ENCODE results near the gene PHACTR4.

PHACTR4 gene

GRCh38 chr1:28530456-28530855 is 160.9 kb downstream of the PHACTR4 start:
- peaks cover 64% of the 10 kb centered on the region for H3K36me3 ChIP-seq (ENCODE audit: control insufficient read depth, low read length)
- peaks cover 5% of the 10 kb centered on the region; the same call in 1 of the 2 replicates for H4K20me1 ChIP-seq (ENCODE audit: control insufficient read depth, insufficient read depth, low read depth, low read length)
- H3K27ac ChIP-seq (ENCODE audit: low read depth, low read length), result no peak overlapping the region
- H3F3A ChIP-seq (ENCODE audit: control insufficient read depth, insufficient read depth), result no peaks in the 10 kb centered on the region
- no peaks in the 10 kb centered on the region for H3K4me1 ChIP-seq (ENCODE audit: control insufficient read depth, low read length)
- no peaks in the 10 kb centered on the region for H3K9me2 ChIP-seq (replicated peaks; ENCODE audit: control insufficient read depth, low read length)
- no peaks in the 10 kb centered on the region for H3K27me3 ChIP-seq (ENCODE audit: control insufficient read depth, low read length)
- no peaks in the 10 kb centered on the region for H3K9me3 ChIP-seq (ENCODE audit: control insufficient read depth, insufficient read depth, low read length)
- no peak overlapping the region for H3K4me3 ChIP-seq (ENCODE audit: low read length)
- H3K79me2 ChIP-seq (ENCODE audit: control insufficient read depth, low read length), result peaks cover 62% of the 10 kb centered on the region
- TF ChIP-seq, protein P1, sequence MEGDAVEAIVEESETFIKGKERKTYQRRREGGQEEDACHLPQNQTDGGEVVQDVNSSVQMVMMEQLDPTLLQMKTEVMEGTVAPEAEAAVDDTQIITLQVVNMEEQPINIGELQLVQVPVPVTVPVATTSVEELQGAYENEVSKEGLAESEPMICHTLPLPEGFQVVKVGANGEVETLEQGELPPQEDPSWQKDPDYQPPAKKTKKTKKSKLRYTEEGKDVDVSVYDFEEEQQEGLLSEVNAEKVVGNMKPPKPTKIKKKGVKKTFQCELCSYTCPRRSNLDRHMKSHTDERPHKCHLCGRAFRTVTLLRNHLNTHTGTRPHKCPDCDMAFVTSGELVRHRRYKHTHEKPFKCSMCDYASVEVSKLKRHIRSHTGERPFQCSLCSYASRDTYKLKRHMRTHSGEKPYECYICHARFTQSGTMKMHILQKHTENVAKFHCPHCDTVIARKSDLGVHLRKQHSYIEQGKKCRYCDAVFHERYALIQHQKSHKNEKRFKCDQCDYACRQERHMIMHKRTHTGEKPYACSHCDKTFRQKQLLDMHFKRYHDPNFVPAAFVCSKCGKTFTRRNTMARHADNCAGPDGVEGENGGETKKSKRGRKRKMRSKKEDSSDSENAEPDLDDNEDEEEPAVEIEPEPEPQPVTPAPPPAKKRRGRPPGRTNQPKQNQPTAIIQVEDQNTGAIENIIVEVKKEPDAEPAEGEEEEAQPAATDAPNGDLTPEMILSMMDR (IDR thresholded peaks at IDR 0.05; ENCODE audit: low read depth, low read length, poor library complexity, severe bottlenecking), result no peak
- no peak for TF ChIP-seq EZH2phosphoT487 (IDR thresholded peaks at IDR 0.05; ENCODE audit: borderline replicate concordance, low read length)
- H3K4me2 ChIP-seq (ENCODE audit: low read length), result no peak overlapping the region

DNA sequence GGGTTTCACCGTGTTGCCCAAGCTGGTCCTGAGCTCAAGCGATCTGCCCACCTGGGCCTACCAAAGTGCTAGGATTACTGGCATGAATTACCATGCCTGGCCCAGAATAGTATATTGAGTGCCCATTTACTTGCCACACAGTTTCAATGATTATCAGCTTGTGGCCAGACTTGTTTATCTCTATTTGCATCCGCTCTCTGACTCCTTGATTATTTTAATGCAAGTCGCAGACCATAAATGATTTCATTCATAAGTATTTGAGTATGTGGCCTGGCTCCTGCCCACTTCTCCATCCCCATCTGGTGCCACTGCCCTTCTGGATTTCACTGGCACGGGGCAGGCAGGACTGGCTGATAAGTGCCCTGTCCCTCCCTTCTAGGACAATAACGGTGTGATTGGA is 165.1 kb downstream of the PHACTR4 start:
- no peaks in the 10 kb centered on the region for H3K9me3 ChIP-seq (ENCODE audit: control insufficient read depth, insufficient read depth, low read length)
- H3K9me2 ChIP-seq (replicated peaks; ENCODE audit: control insufficient read depth, low read length), result no peaks in the 10 kb centered on the region
- peaks cover 8% of the 10 kb centered on the region for H3F3A ChIP-seq (ENCODE audit: control insufficient read depth, insufficient read depth)
- no peak overlapping the region for H3K27ac ChIP-seq (ENCODE audit: low read depth, low read length)
- H3K79me2 ChIP-seq (ENCODE audit: control insufficient read depth, low read length), result peaks cover 21% of the 10 kb centered on the region
- H3K4me1 ChIP-seq (ENCODE audit: control insufficient read depth, low read length), result no peaks in the 10 kb centered on the region
- H3K36me3 ChIP-seq (ENCODE audit: control insufficient read depth, low read length), result peaks cover 77% of the 10 kb centered on the region
- H3K27me3 ChIP-seq (ENCODE audit: control insufficient read depth, low read length), result no peaks in the 10 kb centered on the region
- H4K20me1 ChIP-seq (ENCODE audit: control insufficient read depth, insufficient read depth, low read depth, low read length), result no peaks in the 10 kb centered on the region; the same call in 1 of the 2 replicates
- H3K4me2 ChIP-seq (ENCODE audit: low read length), result no peak overlapping the region
- TF ChIP-seq, protein P1 (IDR thresholded peaks at IDR 0.05; ENCODE audit: low read depth, low read length, poor library complexity, severe bottlenecking), result no peak
- no peak for TF ChIP-seq EZH2phosphoT487 (IDR thresholded peaks at IDR 0.05; ENCODE audit: borderline replicate concordance, low read length)
- no peak overlapping the region for H3K4me3 ChIP-seq (ENCODE audit: low read length)

DNA sequence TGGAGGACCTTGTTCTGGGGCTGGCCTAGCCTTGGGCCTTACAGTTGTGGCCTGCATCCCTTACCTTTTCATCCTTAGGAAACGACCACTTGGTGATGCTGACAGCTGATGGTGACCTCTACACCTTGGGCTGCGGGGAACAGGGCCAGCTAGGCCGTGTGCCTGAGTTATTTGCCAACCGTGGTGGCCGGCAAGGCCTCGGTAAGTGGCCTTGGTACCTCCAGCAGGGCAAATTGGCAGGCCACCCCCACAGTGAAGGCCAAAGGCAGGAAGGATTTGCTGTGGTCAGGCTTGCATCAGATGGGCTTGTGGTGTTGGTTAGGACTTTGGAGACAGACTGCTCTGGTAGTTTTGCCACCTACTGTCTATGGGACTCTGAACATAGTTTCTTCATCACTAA is 165.6 kb downstream of the PHACTR4 start:
- Histone ChIP-seq H3K27me3 (ENCODE audit: control insufficient read depth, low read length) (no peaks in the 10 kb centered on the region), H3K4me2 (ENCODE audit: low read length) (no peak overlapping the region), H3K9me3 (ENCODE audit: control insufficient read depth, insufficient read depth, low read length) (no peaks in the 10 kb centered on the region), H3K9me2 (replicated peaks; ENCODE audit: control insufficient read depth, low read length) (no peaks in the 10 kb centered on the region), H3F3A (ENCODE audit: control insufficient read depth, insufficient read depth) (peaks cover 8% of the 10 kb centered on the region), H3K79me2 (ENCODE audit: control insufficient read depth, low read length) (peaks cover 16% of the 10 kb centered on the region), H4K20me1 (ENCODE audit: control insufficient read depth, insufficient read depth, low read depth, low read length) (no peaks in the 10 kb centered on the region; the same call in 1 of the 2 replicates), H3K36me3 (ENCODE audit: control insufficient read depth, low read length) (peaks cover 74% of the 10 kb centered on the region), H3K4me3 (ENCODE audit: low read length) (no peak overlapping the region), H3K27ac (ENCODE audit: low read depth, low read length) (no peak overlapping the region), H3K4me1 (ENCODE audit: control insufficient read depth, low read length) (no peaks in the 10 kb centered on the region)
- TF ChIP-seq, protein P1 (IDR thresholded peaks at IDR 0.05; ENCODE audit: low read depth, low read length, poor library complexity, severe bottlenecking), result no peak
- TF ChIP-seq EZH2phosphoT487 (IDR thresholded peaks at IDR 0.05; ENCODE audit: borderline replicate concordance, low read length), result no peak

All from DOHH2 (cell line).